HG03135 (cell line): ENCODE measurements around the gene RNFT2.
A peak's percentile ranks its signal among the peaks of the same experiment; 100 is the strongest.

Source experiments
- ATAC-seq: cut with Tn5 transposase; IDR thresholded peaks from one replicate; pipeline ENCODE4 v1.9.1; 2021; ENCODE audit warnings: mild to moderate bottlenecking, moderate library complexity; ENCODE audit not compliant: unreplicated experiment

The RNFT2 gene

DNA sequence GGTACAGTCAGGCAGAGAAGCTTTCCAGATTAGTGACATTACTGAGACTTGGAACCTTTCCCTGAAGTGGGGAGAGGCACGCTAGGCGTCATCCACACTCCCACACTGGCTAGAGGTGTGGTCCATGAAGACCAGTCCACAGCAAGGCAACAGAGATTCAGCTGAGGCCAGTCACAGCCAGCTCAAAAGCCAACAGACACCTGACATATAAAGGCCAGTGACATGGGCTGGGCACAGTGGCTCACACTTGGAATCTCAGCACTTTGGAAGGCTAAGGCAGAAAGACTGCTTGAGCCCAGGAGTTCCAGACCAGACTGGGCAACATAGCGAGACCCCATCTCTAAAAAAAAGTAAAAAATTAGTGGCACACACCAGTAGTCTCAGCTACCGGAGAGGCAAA is 132.2 kb downstream of the RNFT2 start:
- ATAC-seq: no peak

GRCh38 chr12:116874324-116874995 is 136.3 kb downstream of the RNFT2 start:
- no peak for ATAC-seq

DNA sequence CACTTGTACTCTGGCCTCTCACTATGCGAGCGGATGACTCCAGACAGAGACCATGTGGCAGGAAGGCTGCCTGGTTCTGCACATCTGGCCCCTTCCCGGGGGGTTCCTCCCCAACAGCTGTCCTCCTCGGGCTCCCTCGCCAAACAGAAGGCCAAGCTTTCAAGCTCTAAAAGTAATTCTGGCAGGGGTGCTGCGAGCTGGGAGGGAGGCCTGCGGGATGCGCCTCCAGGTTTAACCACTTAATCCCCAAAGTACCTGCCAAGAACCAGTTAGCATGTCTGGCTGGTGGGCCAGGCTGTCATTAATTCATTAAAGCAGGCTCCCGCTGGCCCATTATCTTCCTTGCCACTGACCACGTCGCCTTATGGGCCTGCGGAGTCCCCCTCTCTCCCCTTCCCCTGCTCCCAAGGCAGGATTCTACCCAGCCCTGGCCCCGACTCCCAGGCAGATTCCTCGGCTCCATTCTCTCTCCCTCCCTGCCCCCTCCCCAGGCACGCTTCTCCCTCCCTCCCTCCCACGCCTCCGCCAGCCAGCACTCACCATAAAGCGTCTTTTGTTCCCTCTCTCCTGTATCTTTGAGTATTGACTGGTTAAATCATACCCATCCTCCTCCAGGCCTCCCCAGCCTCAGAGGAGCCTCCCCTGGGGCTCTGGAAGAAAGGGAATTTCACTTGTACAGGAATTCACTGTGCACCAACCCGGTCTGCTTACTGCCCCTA is 138.2 kb downstream of the RNFT2 start:
- no peak for ATAC-seq

GRCh38 chr12:116878567-116879508 is 140.7 kb downstream of the RNFT2 start:
- no peak for ATAC-seq

- no peak for ATAC-seq
These were observed 141.5 kb downstream of the RNFT2 start for GRCh38 chr12:116879509-116880212.

- ATAC-seq: no peak
These were observed 142.2 kb downstream of the RNFT2 start for GRCh38 chr12:116880213-116880816.

DNA sequence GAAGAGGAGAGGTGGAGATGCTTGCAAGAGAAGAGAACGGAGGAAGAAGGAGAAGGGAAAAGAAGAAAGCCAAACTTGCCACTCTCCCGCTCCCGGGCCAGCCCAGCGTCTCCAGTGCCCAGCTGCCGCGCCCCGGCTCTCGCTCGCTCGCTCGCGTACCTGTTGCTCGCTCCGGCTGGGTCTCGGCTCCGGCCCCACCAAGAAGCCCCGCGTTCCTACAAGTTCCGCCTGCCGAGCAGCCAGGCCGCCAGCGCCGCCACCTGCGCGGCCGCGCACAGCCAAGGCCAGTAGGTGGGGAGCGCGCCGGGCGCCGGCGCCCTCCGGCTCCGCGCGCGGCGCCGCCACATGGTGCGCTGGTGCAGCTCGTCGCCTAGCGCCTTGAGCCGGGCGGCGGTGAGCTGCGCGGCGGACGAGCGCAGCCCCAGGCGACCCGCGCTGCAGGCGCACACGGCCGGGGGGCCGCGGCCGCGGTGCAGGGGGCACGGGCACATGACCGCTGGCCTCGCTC is 142.8 kb downstream of the RNFT2 start:
- ATAC-seq: peak; percentile 66

DNA sequence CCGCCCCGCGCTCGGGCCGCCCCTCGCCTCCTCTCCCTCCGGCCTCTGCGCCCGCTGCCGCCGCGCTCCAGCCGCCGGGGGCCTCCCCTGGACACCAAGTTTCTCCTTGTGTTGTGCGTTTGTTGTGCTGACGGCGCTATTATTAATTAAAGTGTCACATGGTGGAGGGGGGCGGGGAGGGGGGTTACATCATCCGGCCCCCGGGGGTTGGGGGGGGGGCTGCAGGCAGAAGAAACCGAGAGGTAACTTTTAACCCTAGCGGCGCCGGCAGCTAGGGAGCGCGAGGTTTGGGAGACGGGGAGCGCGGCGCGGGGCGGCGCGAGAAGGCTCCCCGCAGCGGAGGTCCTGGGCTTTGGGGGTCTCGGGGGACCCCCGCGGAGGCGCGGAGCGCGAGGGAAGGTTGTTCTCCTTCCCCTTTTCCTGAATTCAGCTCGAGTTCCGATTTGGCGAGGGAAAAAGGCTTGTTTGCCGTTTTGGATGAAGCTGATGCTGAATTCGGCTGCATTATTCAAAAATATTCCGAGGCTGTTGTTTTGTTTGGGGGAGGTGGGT is 143.3 kb downstream of the RNFT2 start, which contains the start of gene HRK:
TSS of gene HRK (minus strand) at position 117 of the 552 bp plus-strand sequence. CDS start 134 bp downstream, outside the sequence.
- no peak for ATAC-seq

DNA sequence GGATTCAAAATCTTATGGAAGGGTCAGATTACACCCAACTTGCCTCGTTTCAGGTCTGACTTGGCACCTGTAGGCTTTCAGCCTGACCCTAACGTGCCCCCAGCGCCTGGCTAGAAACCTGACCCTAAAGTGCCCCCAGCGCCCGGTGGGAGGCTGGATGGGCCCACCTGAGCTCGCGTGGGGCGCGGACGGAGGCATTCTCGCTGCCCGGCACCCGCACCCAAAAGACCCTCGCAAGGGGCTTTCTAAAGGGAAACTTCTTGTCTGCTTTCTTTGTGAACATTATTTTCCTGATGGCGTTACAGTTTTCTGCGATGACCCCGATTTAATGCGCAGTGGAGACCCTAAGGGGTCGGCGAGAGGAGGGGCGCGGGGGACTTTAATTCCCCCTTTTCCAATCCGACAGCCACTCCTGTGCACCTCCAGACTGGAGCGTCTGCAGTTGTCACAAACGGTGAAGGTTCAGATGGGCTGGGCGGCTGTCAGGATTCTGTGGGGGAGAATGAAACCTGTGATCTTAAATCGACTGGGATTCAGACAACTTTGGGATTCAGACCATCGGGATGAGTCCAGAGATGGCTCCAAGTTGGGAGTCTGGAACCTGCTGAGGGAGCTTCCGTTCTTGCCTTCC is 143.9 kb downstream of the RNFT2 start:
- no peak for ATAC-seq

GRCh38 chr12:116882742-116883141 is 144.6 kb downstream of the RNFT2 start:
- ATAC-seq: no peak

DNA sequence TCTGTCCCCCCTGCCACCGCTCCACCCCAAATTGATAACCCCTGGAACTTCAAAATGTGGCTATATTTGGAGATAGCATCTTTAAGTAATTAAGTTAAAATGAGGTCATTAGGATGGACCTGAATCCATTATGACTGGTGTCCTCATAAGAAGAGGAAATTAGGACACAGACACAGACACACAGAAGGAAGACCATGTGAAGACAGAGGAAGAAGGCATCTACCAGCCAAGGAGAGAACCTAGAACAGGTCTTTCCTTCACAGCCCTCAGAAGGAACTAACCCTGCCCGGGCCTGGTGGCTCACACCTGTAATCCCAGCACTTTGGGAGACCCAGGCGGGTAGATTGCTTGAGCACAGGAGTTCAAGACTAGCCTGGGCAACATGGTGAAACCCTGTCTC is 146.8 kb downstream of the RNFT2 start:
- ATAC-seq: no peak

GRCh38 chr12:116885491-116885890 is 147.4 kb downstream of the RNFT2 start:
- ATAC-seq: no peak

GRCh38 chr12:116887244-116887643 is 149.1 kb downstream of the RNFT2 start:
- ATAC-seq: no peak

GRCh38 chr12:116887897-116888296 is 149.8 kb downstream of the RNFT2 start:
- no peak for ATAC-seq

DNA sequence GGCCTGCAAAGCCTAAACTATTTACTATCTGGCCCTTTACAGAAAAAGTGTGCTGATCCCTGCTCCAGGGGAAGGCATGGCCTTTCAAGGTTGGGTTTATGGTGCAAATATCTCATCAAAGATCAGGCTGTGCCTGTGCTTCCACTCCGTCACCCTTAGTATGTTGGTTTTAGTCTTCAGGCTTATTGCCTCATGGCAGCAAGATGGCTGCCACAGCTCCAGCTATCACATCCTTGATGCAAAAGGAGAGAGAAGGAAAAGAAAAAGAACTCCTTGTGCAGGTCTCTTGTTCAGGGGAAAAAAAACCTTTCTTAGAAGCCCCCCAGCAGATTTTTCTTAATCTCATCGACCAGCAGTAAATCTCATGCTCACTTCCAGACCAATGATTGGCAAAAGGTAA is 152.2 kb downstream of the RNFT2 start:
- no peak for ATAC-seq

GRCh38 chr12:116891019-116891418 is 152.9 kb downstream of the RNFT2 start:
- no peak for ATAC-seq

GRCh38 chr12:116892349-116893140 is 154.4 kb downstream of the RNFT2 start:
- no peak for ATAC-seq

- no peak for ATAC-seq
These were observed 156.8 kb downstream of the RNFT2 start for GRCh38 chr12:116894913-116895312.
